ENCODE measurements around the gene TRMT44.
A peak's percentile ranks its signal among the peaks of the same experiment; 100 is the strongest.

Gene TRMT44

DNA sequence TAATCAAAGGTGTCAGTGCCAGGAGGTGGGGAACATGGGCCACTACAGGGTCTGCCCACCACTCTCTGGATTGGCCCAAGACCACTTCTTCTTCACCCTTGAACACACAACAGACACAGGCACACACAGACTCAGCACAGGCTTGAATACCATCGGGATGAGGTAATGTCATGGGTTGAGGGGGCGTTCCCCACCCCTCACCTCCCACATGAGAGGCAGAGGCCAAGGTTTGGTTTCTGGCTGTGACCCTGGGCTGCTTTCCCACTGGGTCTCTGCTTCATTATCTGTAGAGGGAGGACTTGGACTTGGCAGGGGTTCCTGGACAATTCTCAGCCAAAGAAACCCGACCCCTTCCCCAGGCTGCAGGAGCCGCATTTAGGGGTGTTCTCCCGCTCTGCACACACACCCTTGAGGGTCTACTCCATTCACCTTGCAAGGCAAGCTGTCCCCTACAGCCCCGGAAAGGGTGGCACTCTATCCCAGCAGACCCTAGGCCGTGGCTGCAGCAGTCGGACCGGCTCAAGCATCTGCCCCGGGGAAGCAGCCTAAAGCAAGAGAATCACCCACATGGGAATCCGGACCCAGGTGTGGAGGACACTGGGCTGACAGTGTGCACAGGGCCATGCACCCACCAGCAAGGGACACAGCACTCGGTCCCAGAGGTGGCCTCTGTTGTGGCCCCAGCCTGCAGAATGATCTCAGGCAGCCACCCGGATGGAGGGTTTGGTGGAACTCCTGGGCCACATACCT, 62.4 kb downstream of the TRMT44 start:
- peaks cover 17% of the 10 kb centered on the region; the same call in 1 of the 2 replicates for H3K4me1 ChIP-seq (ENCODE audit: insufficient read depth, low read length)
- no peak overlapping the region for H3K27ac ChIP-seq (ENCODE audit: low read length)
- H3K36me3 ChIP-seq (ENCODE audit: insufficient read depth, low read depth, low read length), result no peaks in the 10 kb centered on the region

GRCh38 chr4:8503801-8504200, 63.2 kb downstream of the TRMT44 start:
- H3K4me3 ChIP-seq (ENCODE audit: low read length), result no peak overlapping the region

More for the DNA sequence above, 62.4 kb downstream of the TRMT44 start:
- Histone ChIP-seq H3K9ac (ENCODE audit: low read depth, low read length) (no peak overlapping the region), H3K9me3 (ENCODE audit: insufficient read depth, low read depth, low read length) (no peaks in the 10 kb centered on the region; the same call in 1 of the 2 replicates), H3K4me3 (ENCODE audit: low read length) (no peak overlapping the region), H3K27me3 (ENCODE audit: insufficient read depth, low read length) (no peaks in the 10 kb centered on the region)

DNA sequence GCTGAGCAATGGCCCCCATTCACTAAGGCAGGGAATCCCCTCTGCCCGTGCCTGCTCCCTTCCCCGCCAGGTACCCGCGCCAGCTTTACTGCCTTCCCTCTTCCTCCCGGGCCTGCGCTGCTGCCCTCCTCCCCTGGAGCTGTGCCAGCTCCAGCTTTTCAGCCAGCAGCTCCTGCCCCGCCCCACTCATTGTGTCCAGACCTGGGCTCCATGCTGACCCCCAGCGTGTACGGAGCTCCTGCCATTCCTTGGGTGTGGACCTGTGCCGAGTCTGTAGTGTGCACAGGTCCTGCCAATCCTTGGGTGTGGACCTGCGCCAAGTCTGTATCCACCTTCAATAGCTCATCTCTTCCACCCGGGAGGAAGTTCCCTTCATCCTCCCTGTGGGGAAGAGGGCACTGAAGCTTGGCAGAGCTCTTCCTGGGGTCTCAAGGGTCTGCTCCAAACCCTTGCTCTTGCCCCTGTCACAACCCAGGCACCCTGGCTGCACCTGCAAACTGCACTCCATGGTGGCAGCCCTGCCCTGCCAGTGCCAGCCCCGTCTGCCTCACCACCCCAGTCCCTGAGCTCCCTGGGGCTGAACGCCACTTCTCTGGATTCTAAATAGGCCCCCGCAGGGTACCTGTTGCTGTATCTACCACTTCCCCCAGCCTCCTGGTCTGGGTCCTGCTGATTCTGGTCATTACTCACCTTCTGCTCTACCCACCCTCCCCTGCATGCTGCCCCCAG, 63.9 kb downstream of the TRMT44 start:
- Histone ChIP-seq H3K27ac (ENCODE audit: low read length) (no peak overlapping the region), H3K27me3 (ENCODE audit: insufficient read depth, low read length) (no peaks in the 10 kb centered on the region), H3K9me3 (ENCODE audit: insufficient read depth, low read depth, low read length) (no peaks in the 10 kb centered on the region), H3K4me1 (ENCODE audit: insufficient read depth, low read length) (peaks cover 17% of the 10 kb centered on the region; the same call in 1 of the 2 replicates), H3K36me3 (ENCODE audit: insufficient read depth, low read depth, low read length) (no peaks in the 10 kb centered on the region), H3K9ac (ENCODE audit: low read depth, low read length) (no peak overlapping the region), H3K4me3 (ENCODE audit: low read length) (no peak overlapping the region)

More at GRCh38 chr4:8503801-8504200, 63.2 kb downstream of the TRMT44 start:
- H3K27me3 ChIP-seq (ENCODE audit: insufficient read depth, low read length), result no peaks in the 10 kb centered on the region
- H3K9ac ChIP-seq (ENCODE audit: low read depth, low read length), result no peak overlapping the region
- H3K27ac ChIP-seq (ENCODE audit: low read length), result no peak overlapping the region
- no peaks in the 10 kb centered on the region for H3K9me3 ChIP-seq (ENCODE audit: insufficient read depth, low read depth, low read length)
- peaks cover 17% of the 10 kb centered on the region; the same call in 1 of the 2 replicates for H3K4me1 ChIP-seq (ENCODE audit: insufficient read depth, low read length)
- H3K36me3 ChIP-seq (ENCODE audit: insufficient read depth, low read depth, low read length), result no peaks in the 10 kb centered on the region

GRCh38 chr4:8505229-8505628, 64.7 kb downstream of the TRMT44 start:
- Histone ChIP-seq H3K36me3 (ENCODE audit: insufficient read depth, low read depth, low read length) (no peaks in the 10 kb centered on the region), H3K27me3 (ENCODE audit: insufficient read depth, low read length) (no peaks in the 10 kb centered on the region), H3K4me1 (ENCODE audit: insufficient read depth, low read length) (peaks cover 17% of the 10 kb centered on the region; the same call in 1 of the 2 replicates), H3K9ac (ENCODE audit: low read depth, low read length) (no peak overlapping the region), H3K4me3 (ENCODE audit: low read length) (no peak overlapping the region), H3K27ac (ENCODE audit: low read length) (no peak overlapping the region), H3K9me3 (ENCODE audit: insufficient read depth, low read depth, low read length) (no peaks in the 10 kb centered on the region)

DNA sequence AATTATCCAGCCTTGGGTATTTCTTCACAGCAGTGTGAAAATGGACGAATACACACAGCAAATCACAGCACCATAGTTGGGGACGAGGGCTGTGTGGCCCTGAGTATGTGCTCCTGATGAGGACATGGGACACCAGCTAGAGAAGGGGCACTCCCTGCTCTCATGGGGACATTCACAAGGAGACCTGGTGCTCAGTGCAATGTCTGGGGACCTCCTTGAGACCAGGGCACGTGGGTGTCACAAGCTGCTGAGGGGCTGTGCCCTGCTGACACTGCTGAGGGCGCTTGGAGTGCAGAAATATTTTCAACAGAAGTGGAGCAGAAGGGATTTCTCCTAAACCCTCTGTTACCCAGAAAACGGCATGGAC, 65.4 kb downstream of the TRMT44 start:
- Histone ChIP-seq H3K27ac (ENCODE audit: low read length) (no peak overlapping the region), H3K4me3 (ENCODE audit: low read length) (no peak overlapping the region), H3K4me1 (ENCODE audit: insufficient read depth, low read length) (peaks cover 17% of the 10 kb centered on the region; the same call in 1 of the 2 replicates), H3K9me3 (ENCODE audit: insufficient read depth, low read depth, low read length) (no peaks in the 10 kb centered on the region), H3K36me3 (ENCODE audit: insufficient read depth, low read depth, low read length) (no peaks in the 10 kb centered on the region), H3K9ac (ENCODE audit: low read depth, low read length) (peak overlapping the region; percentile 28; the same call in 1 of the 2 replicates), H3K27me3 (ENCODE audit: insufficient read depth, low read length) (no peaks in the 10 kb centered on the region)

DNA sequence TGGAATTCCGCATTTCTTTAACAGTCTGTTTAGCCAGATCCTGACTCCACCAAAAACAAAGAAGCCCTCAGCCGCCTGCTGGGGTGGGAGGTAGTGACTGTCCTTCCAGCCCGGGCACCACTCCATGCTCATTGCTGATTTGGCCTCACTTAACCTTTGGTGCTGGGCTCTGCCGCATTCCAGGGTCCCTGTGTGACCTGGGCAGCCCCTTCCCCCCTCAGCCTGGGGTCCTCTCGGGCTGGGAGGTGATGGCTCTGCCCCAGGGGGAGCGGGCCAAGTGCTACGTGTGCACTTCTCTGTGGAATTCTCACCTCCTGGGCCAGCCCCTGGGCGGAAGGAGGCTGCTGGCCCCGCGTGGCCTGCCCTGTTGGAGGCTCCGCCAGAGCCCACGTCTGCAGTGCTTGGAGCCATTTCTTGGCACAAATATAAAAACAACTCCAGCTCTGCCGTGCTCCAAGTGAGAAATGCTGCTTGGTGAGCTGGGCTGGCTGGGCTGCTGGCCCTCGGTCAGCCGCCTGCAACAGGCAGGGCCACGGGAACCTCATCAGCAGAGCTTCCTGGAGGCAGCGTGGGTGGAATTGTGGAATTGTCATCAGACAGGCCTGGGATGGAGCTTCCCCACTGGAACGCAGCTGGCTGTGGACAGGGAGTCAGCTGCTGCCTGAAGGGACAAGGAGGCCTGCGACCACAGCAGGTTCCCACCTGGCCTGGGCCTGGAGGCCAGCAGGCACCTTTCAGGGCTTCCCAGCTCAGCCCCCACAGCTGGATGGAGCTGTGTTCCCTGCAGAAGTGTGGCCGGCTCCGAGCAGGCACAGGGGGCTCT, 66.0 kb downstream of the TRMT44 start:
- Histone ChIP-seq H3K9me3 (ENCODE audit: insufficient read depth, low read depth, low read length) (no peaks in the 10 kb centered on the region), H3K4me1 (ENCODE audit: insufficient read depth, low read length) (peaks cover 17% of the 10 kb centered on the region; the same call in 1 of the 2 replicates), H3K9ac (ENCODE audit: low read depth, low read length) (peak overlapping the region; percentile 11; the same call in 1 of the 2 replicates), H3K27me3 (ENCODE audit: insufficient read depth, low read length) (no peaks in the 10 kb centered on the region), H3K4me3 (ENCODE audit: low read length) (no peak overlapping the region), H3K36me3 (ENCODE audit: insufficient read depth, low read depth, low read length) (no peaks in the 10 kb centered on the region), H3K27ac (ENCODE audit: low read length) (peak overlapping the region; percentile 34)

DNA sequence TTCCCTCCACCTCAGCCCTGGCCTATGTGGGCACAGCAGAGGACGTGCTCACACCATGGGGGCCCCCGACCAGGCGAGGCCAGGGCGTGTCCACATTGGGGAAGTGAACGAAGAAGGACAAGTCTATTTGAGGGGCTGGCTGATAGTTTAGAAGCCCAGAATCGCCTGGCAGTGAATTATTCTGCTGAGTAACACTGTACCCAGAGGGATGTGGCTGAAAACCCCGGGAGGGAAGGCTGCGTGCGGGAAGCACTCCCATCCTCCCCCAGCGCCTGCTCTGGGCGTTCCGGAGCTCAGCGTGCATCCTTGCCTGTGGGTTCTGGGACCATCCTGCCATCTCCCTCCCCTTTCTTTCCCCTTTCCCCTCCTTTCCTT, 66.6 kb downstream of the TRMT44 start:
- H3K4me1 ChIP-seq (ENCODE audit: insufficient read depth, low read length), result peaks cover 17% of the 10 kb centered on the region; the same call in 1 of the 2 replicates

DNA sequence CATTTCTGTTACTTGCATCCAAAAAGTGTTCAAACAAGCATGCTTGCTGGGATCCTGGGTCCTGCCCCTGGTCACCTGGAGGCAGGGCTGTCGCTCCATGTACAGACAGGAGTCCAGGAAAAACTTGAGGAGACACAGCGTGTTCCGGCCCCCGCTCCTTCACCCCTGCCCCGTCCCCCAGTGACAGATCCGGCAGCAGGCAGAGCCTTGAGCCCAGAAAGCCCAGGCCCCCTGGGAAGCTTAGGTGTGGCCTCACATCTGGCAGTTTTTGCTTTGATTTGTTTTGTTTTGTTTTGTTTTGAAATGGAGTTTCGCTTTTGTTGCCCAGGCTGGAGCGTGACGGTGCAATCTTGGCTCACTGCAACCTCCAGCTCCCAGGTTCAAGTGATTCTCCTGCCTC, 67.0 kb downstream of the TRMT44 start:
- Histone ChIP-seq H3K27ac (ENCODE audit: low read length) (no peak overlapping the region), H3K4me1 (ENCODE audit: insufficient read depth, low read length) (peaks cover 17% of the 10 kb centered on the region; the same call in 1 of the 2 replicates), H3K4me3 (ENCODE audit: low read length) (no peak overlapping the region), H3K36me3 (ENCODE audit: insufficient read depth, low read depth, low read length) (no peaks in the 10 kb centered on the region), H3K9ac (ENCODE audit: low read depth, low read length) (no peak overlapping the region), H3K9me3 (ENCODE audit: insufficient read depth, low read depth, low read length) (no peaks in the 10 kb centered on the region), H3K27me3 (ENCODE audit: insufficient read depth, low read length) (no peaks in the 10 kb centered on the region)

More for the DNA sequence above, 66.6 kb downstream of the TRMT44 start:
- Histone ChIP-seq H3K9me3 (ENCODE audit: insufficient read depth, low read depth, low read length) (no peaks in the 10 kb centered on the region), H3K27me3 (ENCODE audit: insufficient read depth, low read length) (no peaks in the 10 kb centered on the region), H3K9ac (ENCODE audit: low read depth, low read length) (0 out of 2 replicates have a peak overlapping the region, but pooled peaks have one; percentile 11), H3K36me3 (ENCODE audit: insufficient read depth, low read depth, low read length) (no peaks in the 10 kb centered on the region), H3K4me3 (ENCODE audit: low read length) (no peak overlapping the region), H3K27ac (ENCODE audit: low read length) (peak overlapping the region; percentile 34)

- H3K9me3 ChIP-seq (ENCODE audit: insufficient read depth, low read depth, low read length), result no peaks in the 10 kb centered on the region
- H3K9ac ChIP-seq (ENCODE audit: low read depth, low read length), result no peak overlapping the region
- H3K4me3 ChIP-seq (ENCODE audit: low read length), result no peak overlapping the region
- H3K36me3 ChIP-seq (ENCODE audit: insufficient read depth, low read depth, low read length), result no peaks in the 10 kb centered on the region
- H3K27ac ChIP-seq (ENCODE audit: low read length), result no peak overlapping the region
- H3K27me3 ChIP-seq (ENCODE audit: insufficient read depth, low read length), result no peaks in the 10 kb centered on the region
- peaks cover 17% of the 10 kb centered on the region; the same call in 1 of the 2 replicates for H3K4me1 ChIP-seq (ENCODE audit: insufficient read depth, low read length)
Measured at GRCh38 chr4:8508266-8508665, 67.7 kb downstream of the TRMT44 start.

GRCh38 chr4:8508740-8509139, 68.2 kb downstream of the TRMT44 start:
- Histone ChIP-seq H3K4me3 (ENCODE audit: low read length) (no peak overlapping the region), H3K36me3 (ENCODE audit: insufficient read depth, low read depth, low read length) (no peaks in the 10 kb centered on the region), H3K9me3 (ENCODE audit: insufficient read depth, low read depth, low read length) (no peaks in the 10 kb centered on the region), H3K27ac (ENCODE audit: low read length) (no peak overlapping the region), H3K4me1 (ENCODE audit: insufficient read depth, low read length) (peaks cover 17% of the 10 kb centered on the region; the same call in 1 of the 2 replicates), H3K9ac (ENCODE audit: low read depth, low read length) (no peak overlapping the region), H3K27me3 (ENCODE audit: insufficient read depth, low read length) (no peaks in the 10 kb centered on the region)

GRCh38 chr4:8509311-8509950, 68.9 kb downstream of the TRMT44 start:
- Histone ChIP-seq H3K27ac (ENCODE audit: low read length) (no peak overlapping the region), H3K9ac (ENCODE audit: low read depth, low read length) (no peak overlapping the region), H3K36me3 (ENCODE audit: insufficient read depth, low read depth, low read length) (no peaks in the 10 kb centered on the region), H3K9me3 (ENCODE audit: insufficient read depth, low read depth, low read length) (no peaks in the 10 kb centered on the region), H3K4me1 (ENCODE audit: insufficient read depth, low read length) (peaks cover 17% of the 10 kb centered on the region; the same call in 1 of the 2 replicates), H3K4me3 (ENCODE audit: low read length) (no peak overlapping the region), H3K27me3 (ENCODE audit: insufficient read depth, low read length) (no peaks in the 10 kb centered on the region)

Measured in iPS-20b (cell line).